ENCODE data around the gene SV2B.

Gene SV2B

GRCh38 chr15:91102546-91103330, 2.7 kb downstream of the SV2B start:
- no peak for DNase-seq (ENCODE audit: low spot score)

GRCh38 chr15:91104111-91104510, 4.1 kb downstream of the SV2B start:
- DNase-seq (ENCODE audit: low spot score) = no peak

GRCh38 chr15:91108421-91108820, 8.4 kb downstream of the SV2B start:
- no peak for DNase-seq (ENCODE audit: low spot score)

- no peak for DNase-seq (ENCODE audit: low spot score)
Observed at GRCh38 chr15:91109885-91110284, 9.8 kb downstream of the SV2B start.

- no peak for DNase-seq (ENCODE audit: low spot score)
Observed at GRCh38 chr15:91110407-91110806, 10.3 kb downstream of the SV2B start.

- no peak for DNase-seq (ENCODE audit: low spot score)
Observed at GRCh38 chr15:91113030-91113429, 13.0 kb downstream of the SV2B start.

GRCh38 chr15:91114301-91114700, 14.2 kb downstream of the SV2B start:
- DNase-seq (ENCODE audit: low spot score) = no peak

- DNase-seq (ENCODE audit: low spot score) = no peak
Observed at GRCh38 chr15:91116113-91117067, 16.3 kb downstream of the SV2B start.

- DNase-seq (ENCODE audit: low spot score) = no peak
Observed at GRCh38 chr15:91117375-91117774, 17.3 kb downstream of the SV2B start.

- no peak for DNase-seq (ENCODE audit: low spot score)
Observed at GRCh38 chr15:91118817-91119590, 18.9 kb downstream of the SV2B start.

GRCh38 chr15:91122296-91122695, 22.2 kb downstream of the SV2B start:
- DNase-seq (ENCODE audit: low spot score) = no peak

GRCh38 chr15:91124132-91124531, 24.1 kb downstream of the SV2B start:
- no peak for DNase-seq (ENCODE audit: low spot score)

- DNase-seq (ENCODE audit: low spot score) = no peak
Observed at GRCh38 chr15:91125162-91125561, 25.1 kb downstream of the SV2B start.

GRCh38 chr15:91126080-91126479, 26.0 kb downstream of the SV2B start:
- no peak for DNase-seq (ENCODE audit: low spot score)

GRCh38 chr15:91127236-91127955, 27.3 kb downstream of the SV2B start:
- no peak for DNase-seq (ENCODE audit: low spot score)

GRCh38 chr15:91128016-91128415, 28.0 kb downstream of the SV2B start:
- no peak for DNase-seq (ENCODE audit: low spot score)

GRCh38 chr15:91129436-91129835, 29.4 kb downstream of the SV2B start:
- DNase-seq (ENCODE audit: low spot score) = no peak

- DNase-seq (ENCODE audit: low spot score) = no peak
Observed at GRCh38 chr15:91132079-91132478, 32.0 kb downstream of the SV2B start.

GRCh38 chr15:91133511-91133910, 33.5 kb downstream of the SV2B start:
- no peak for DNase-seq (ENCODE audit: low spot score)

GRCh38 chr15:91135201-91136130, 35.4 kb downstream of the SV2B start:
- DNase-seq (ENCODE audit: low spot score) = no peak

All from NAMALWA (cell line).